HEK293 (cell line): ENCODE data around the gene ACER3.

Source experiments
- CTCF ChIA-PET: fragments of 350-600 bp; formaldehyde crosslinking; extraction: SDS; loops from one replicate; lab custom pipeline; 2021; ENCODE audit warnings: antibody characterized with exemption; lab: Yijun Ruan, JAX
- POLR2A ChIA-PET: fragments of 300-600 bp; formaldehyde crosslinking; extraction: SDS; loops from one replicate; lab custom pipeline; 2020; ENCODE audit warnings: antibody characterized with exemption, inconsistent platforms; lab: Yijun Ruan, JAX
- H3K27ac ChIP-seq: fragments of 200-500 bp; sonication (Bioruptor generic); 2 replicates; pipeline ENCODE4 v1.5.1; 2014; ENCODE audit warnings: low read depth, low read length, control low read depth, inconsistent platforms; ENCODE audit errors: extremely low read depth
- H3K36me3 ChIP-seq, 2 experiments: fragments of 200-500 bp in 1 of 2; sonication (Bioruptor generic) in 1 of 2; 1 replicate in 1 of 2; 2 replicates in 1 of 2; pipeline ENCODE4 v1.5.1; 2014 to 2017; ENCODE audit warnings: inconsistent platforms in 2 of 2, low read length in 2 of 2; ENCODE audit not compliant: control insufficient read depth in 2 of 2, insufficient read depth in 1 of 2
- H3K4me1 ChIP-seq: fragments of 200-500 bp; sonication (Bioruptor generic); 2 replicates; pipeline ENCODE4 v1.5.1; 2014; ENCODE audit warnings: mild to moderate bottlenecking, low read length, inconsistent platforms; ENCODE audit not compliant: control insufficient read depth, insufficient read depth
- H3K4me3 ChIP-seq: 2 replicates; pipeline ENCODE4 v1.5.1; 2011; ENCODE audit warnings: low read depth, mild to moderate bottlenecking, control low read depth, low read length, moderate library complexity
- H3K9me3 ChIP-seq: fragments of 200-500 bp; sonication (Bioruptor generic); 2 replicates; pipeline ENCODE4 v1.5.1; 2014; ENCODE audit warnings: low read depth, low read length, inconsistent platforms; ENCODE audit not compliant: control insufficient read depth, insufficient read depth
- KLF10 ChIP-seq: fragments of 450-650 bp; IDR thresholded peaks from 2 replicates; pipeline ENCODE4 v1.5.1; 2018; ENCODE audit warnings: missing biosample characterization, mild to moderate bottlenecking, missing genetic modification characterization
- MEIS1 ChIP-seq: sonication (generic); formaldehyde crosslinking; IDR thresholded peaks from 2 replicates; pipeline ENCODE4 v1.8.1; 2022; ENCODE audit warnings: missing genetic modification reagents, mild to moderate bottlenecking, borderline replicate concordance
- OVOL3 ChIP-seq: fragments of 450-650 bp; formaldehyde crosslinking; IDR thresholded peaks from 2 replicates; pipeline ENCODE4 v1.5.1; 2016; ENCODE audit warnings: missing biosample characterization, missing genetic modification characterization
- RBAK ChIP-seq: fragments of 450-650 bp; formaldehyde crosslinking; IDR thresholded peaks from 2 replicates; pipeline ENCODE4 v1.5.1; 2016; ENCODE audit warnings: missing biosample characterization, missing genetic modification characterization
- REPIN1 ChIP-seq: fragments of 450-650 bp; formaldehyde crosslinking; IDR thresholded peaks from 2 replicates; pipeline ENCODE4 v1.5.1; 2017; ENCODE audit warnings: missing biosample characterization, missing genetic modification characterization, low read depth
- TRIM28 ChIP-seq: IDR thresholded peaks from 2 replicates; pipeline ENCODE4 v1.6.1; 2011; ENCODE audit warnings: low read length, control low read depth, borderline replicate concordance
- ZFP41 ChIP-seq: fragments of 450-650 bp; formaldehyde crosslinking; IDR thresholded peaks from 2 replicates; pipeline ENCODE4 v1.5.1; 2016; ENCODE audit warnings: missing biosample characterization, missing genetic modification characterization, borderline replicate concordance
- ZNF112 ChIP-seq: fragments of 450-650 bp; formaldehyde crosslinking; IDR thresholded peaks from 2 replicates; pipeline ENCODE4 v1.5.0; 2017; ENCODE audit warnings: missing biosample characterization, missing genetic modification characterization
- ZNF114 ChIP-seq: fragments of 450-650 bp; formaldehyde crosslinking; IDR thresholded peaks from 2 replicates; pipeline ENCODE4 v1.5.0; 2017; ENCODE audit warnings: missing biosample characterization, missing genetic modification characterization
- ZNF214 ChIP-seq: fragments of 450-650 bp; formaldehyde crosslinking; IDR thresholded peaks from 2 replicates; pipeline ENCODE4 v1.5.1; 2017; ENCODE audit warnings: missing biosample characterization, mild to moderate bottlenecking, missing genetic modification characterization, borderline replicate concordance
- ZNF223 ChIP-seq: fragments of 450-650 bp; formaldehyde crosslinking; IDR thresholded peaks from 2 replicates; pipeline ENCODE4 v1.5.1; 2016; ENCODE audit warnings: missing biosample characterization, missing genetic modification characterization
- ZNF266 ChIP-seq: fragments of 450-650 bp; formaldehyde crosslinking; IDR thresholded peaks from 2 replicates; pipeline ENCODE4 v1.5.1; 2016; ENCODE audit warnings: missing biosample characterization, missing genetic modification characterization, low read depth
- ZNF311 ChIP-seq: fragments of 450-650 bp; formaldehyde crosslinking; IDR thresholded peaks from 2 replicates; pipeline ENCODE4 v1.5.1; 2017; ENCODE audit warnings: missing biosample characterization, missing genetic modification characterization, borderline replicate concordance
- ZNF341 ChIP-seq: fragments of 450-650 bp; formaldehyde crosslinking; IDR thresholded peaks from 2 replicates; pipeline ENCODE4; 2016; ENCODE audit warnings: low read depth, missing biosample characterization, missing genetic modification characterization
- ZNF350 ChIP-seq: fragments of 450-650 bp; formaldehyde crosslinking; IDR thresholded peaks from 2 replicates; pipeline ENCODE4 v1.5.0; 2017; ENCODE audit warnings: missing biosample characterization, mild to moderate bottlenecking, missing genetic modification characterization
- ZNF416 ChIP-seq: fragments of 450-650 bp; formaldehyde crosslinking; IDR thresholded peaks from 2 replicates; pipeline ENCODE4 v1.5.1; 2016; ENCODE audit warnings: missing biosample characterization, missing genetic modification characterization
- ZNF426 ChIP-seq: fragments of 450-650 bp; formaldehyde crosslinking; IDR thresholded peaks from 2 replicates; pipeline ENCODE4 v1.5.1; 2017; ENCODE audit warnings: missing biosample characterization, missing genetic modification characterization, mild to moderate bottlenecking, inconsistent platforms, moderate library complexity
- ZNF433 ChIP-seq: fragments of 450-650 bp; formaldehyde crosslinking; IDR thresholded peaks from 2 replicates; pipeline ENCODE4 v1.5.1; 2016; ENCODE audit warnings: missing biosample characterization, missing genetic modification characterization, low read depth
- ZNF473 ChIP-seq: fragments of 450-650 bp; formaldehyde crosslinking; IDR thresholded peaks from 2 replicates; pipeline ENCODE4 v1.5.1; 2017; ENCODE audit warnings: missing biosample characterization, missing genetic modification characterization
- ZNF510 ChIP-seq: fragments of 450-650 bp; formaldehyde crosslinking; IDR thresholded peaks from 2 replicates; pipeline ENCODE4 v1.5.1; 2018; ENCODE audit warnings: mild to moderate bottlenecking, missing genetic modification characterization, missing biosample characterization; ENCODE audit not compliant: insufficient replicate concordance
- ZNF561 ChIP-seq: fragments of 450-650 bp; IDR thresholded peaks from 2 replicates; pipeline ENCODE4 v1.5.1; 2018; ENCODE audit warnings: missing biosample characterization, missing genetic modification characterization, borderline replicate concordance
- ZNF629 ChIP-seq: fragments of 450-650 bp; formaldehyde crosslinking; IDR thresholded peaks from 2 replicates; pipeline ENCODE4 v1.5.1; 2017; ENCODE audit warnings: missing biosample characterization, missing genetic modification characterization
- ZNF654 ChIP-seq: fragments of 450-650 bp; formaldehyde crosslinking; IDR thresholded peaks from 2 replicates; pipeline ENCODE4 v1.5.1; 2016; ENCODE audit warnings: low read depth, missing biosample characterization, missing genetic modification characterization
- ZNF777 ChIP-seq: fragments of 450-650 bp; formaldehyde crosslinking; IDR thresholded peaks from 2 replicates; pipeline ENCODE4 v1.5.1; 2017; ENCODE audit warnings: missing biosample characterization, missing genetic modification characterization, borderline replicate concordance
- TF ChIP-seq, protein P1 (sequence below): fragments of 450-650 bp; formaldehyde crosslinking; IDR thresholded peaks from 2 replicates; pipeline ENCODE4 v1.5.1; 2016; ENCODE audit warnings: missing biosample characterization, missing genetic modification characterization, borderline replicate concordance
- TF ChIP-seq, protein P2 (sequence below): sonication (generic); formaldehyde crosslinking; IDR thresholded peaks from 2 replicates; pipeline ENCODE4 v1.8.1; 2022; ENCODE audit warnings: mild to moderate bottlenecking, moderate library complexity, missing genetic modification reagents
- TF ChIP-seq, protein P3 (sequence below): fragments of 450-650 bp; formaldehyde crosslinking; IDR thresholded peaks from 2 replicates; pipeline ENCODE4 v1.5.1; 2017; ENCODE audit warnings: missing biosample characterization, missing genetic modification characterization

Gene ACER3

DNA sequence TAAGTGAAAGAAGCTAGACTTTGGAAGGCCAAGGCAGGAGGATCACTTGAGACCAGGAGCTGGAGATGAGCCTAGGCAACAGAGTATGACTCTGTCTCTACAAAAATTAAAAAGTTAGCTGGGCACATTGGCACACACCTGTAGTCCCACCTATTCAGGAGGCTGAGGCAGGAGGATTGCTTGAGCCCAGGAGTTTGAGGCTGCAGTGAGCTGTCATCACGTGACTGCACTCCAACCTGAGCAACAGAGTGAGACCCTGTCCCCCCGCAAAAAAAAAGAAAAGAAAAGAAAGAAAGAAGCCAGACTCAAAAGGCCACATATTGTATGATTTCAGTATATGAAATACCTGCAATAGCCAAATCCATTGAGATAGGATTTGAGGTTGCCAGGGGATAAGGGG is 198.2 kb downstream of the ACER3 start:
- Histone ChIP-seq H3K9me3 (no peaks in the 10 kb centered on the region), H3K27ac (no peak overlapping the region), H3K36me3 (no peaks in the 10 kb centered on the region), H3K4me1 (no peaks in the 10 kb centered on the region), H3K4me3 (no peak overlapping the region)
- TF ChIP-seq ZNF629: no peak
- no peak for TF ChIP-seq ZFP41 (tag by site-specific recombination)
- TF ChIP-seq ZNF311: no peak
- no peak for TF ChIP-seq ZNF416 (tag by site-specific recombination)
- TF ChIP-seq ZNF426 (tag by site-specific recombination): no peak
- TF ChIP-seq, protein P1, sequence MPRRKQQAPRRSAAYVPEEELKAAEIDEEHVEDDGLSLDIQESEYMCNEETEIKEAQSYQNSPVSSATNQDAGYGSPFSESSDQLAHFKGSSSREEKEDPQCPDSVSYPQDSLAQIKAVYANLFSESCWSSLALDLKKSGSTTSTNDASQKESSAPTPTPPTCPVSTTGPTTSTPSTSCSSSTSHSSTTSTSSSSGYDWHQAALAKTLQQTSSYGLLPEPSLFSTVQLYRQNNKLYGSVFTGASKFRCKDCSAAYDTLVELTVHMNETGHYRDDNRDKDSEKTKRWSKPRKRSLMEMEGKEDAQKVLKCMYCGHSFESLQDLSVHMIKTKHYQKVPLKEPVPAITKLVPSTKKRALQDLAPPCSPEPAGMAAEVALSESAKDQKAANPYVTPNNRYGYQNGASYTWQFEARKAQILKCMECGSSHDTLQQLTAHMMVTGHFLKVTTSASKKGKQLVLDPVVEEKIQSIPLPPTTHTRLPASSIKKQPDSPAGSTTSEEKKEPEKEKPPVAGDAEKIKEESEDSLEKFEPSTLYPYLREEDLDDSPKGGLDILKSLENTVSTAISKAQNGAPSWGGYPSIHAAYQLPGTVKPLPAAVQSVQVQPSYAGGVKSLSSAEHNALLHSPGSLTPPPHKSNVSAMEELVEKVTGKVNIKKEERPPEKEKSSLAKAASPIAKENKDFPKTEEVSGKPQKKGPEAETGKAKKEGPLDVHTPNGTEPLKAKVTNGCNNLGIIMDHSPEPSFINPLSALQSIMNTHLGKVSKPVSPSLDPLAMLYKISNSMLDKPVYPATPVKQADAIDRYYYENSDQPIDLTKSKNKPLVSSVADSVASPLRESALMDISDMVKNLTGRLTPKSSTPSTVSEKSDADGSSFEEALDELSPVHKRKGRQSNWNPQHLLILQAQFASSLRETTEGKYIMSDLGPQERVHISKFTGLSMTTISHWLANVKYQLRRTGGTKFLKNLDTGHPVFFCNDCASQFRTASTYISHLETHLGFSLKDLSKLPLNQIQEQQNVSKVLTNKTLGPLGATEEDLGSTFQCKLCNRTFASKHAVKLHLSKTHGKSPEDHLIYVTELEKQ (tag by site-specific recombination): no peak
- TF ChIP-seq ZNF266: no peak
- no peak for TF ChIP-seq ZNF473 (tag by site-specific recombination)
- no peak for TF ChIP-seq ZNF654 (tag by site-specific recombination)
- TF ChIP-seq ZNF350 (tag by site-specific recombination): no peak
- ChIA-PET CTCF (interaction anchor here (0.8 kb wide), 1 partner anchor 33 kb away, joined by 3 read pairs; no protein-coding TSS in a partner anchor), POLR2A (no interaction called here)

DNA sequence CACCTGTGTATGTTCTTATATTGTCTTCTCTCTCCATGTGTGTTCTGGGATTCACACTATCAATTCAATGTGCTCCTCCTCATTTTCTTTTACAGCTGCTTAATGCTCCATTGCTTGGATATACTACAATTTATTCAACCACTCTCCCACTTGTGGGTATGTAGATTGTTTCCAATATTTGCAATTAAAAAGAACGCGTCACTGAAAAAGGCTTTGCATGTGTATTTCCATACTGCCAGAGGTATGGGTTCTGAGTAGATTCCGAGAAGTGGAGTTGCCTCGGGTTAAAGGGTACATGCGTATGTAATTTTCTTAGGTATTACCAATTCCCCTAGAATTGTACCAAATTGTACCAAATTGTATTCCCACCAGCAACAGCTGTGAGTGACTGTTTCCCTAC is 199.1 kb downstream of the ACER3 start:
- Histone ChIP-seq H3K9me3 (no peaks in the 10 kb centered on the region), H3K36me3 (no peaks in the 10 kb centered on the region), H3K27ac (no peak overlapping the region), H3K4me1 (no peaks in the 10 kb centered on the region)
- CTCF ChIA-PET: no interaction called here
- TF ChIP-seq MEIS1 (CRISPR knock-in tag): no peak
- no peak for TF ChIP-seq ZNF561 (tag by site-specific recombination)
- no peak for TF ChIP-seq KLF10 (tag by site-specific recombination)
- TF ChIP-seq, all 188 proteins: peak for 0
- POLR2A ChIA-PET: no interaction called here
- no peak overlapping the region for H3K4me3 ChIP-seq

DNA sequence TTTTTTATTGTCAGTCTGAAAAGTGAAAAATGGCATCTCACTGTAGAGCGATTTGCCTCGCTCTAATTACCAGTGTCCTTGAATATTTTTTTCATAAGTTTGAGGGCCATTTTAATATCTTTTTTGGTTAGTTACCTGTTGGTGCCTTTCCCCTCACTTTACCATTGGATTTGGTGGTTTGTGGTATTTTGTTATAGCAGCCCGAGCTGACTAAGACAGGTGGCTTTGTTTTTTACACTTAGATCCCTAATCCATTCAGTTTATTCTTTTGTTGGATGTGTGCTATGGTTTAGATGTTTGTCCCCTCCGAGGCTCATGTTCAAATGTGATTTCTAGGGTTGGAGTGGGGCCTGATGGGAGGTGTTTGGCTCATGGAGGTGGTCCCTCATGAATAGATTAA is 199.5 kb downstream of the ACER3 start:
- no peak overlapping the region for H3K4me3 ChIP-seq
- H3K27ac ChIP-seq: no peak overlapping the region
- H3K9me3 ChIP-seq: no peaks in the 10 kb centered on the region
- no peaks in the 10 kb centered on the region for H3K36me3 ChIP-seq
- ChIA-PET CTCF (interaction anchor here (1.1 to 1.2 kb wide), 2 partner anchors 33 to 67 kb away, joined by 3 read pairs; partner anchors contain the start of gene MYO7A), POLR2A (no interaction called here)
- H3K4me1 ChIP-seq: no peaks in the 10 kb centered on the region
- TF ChIP-seq ZNF223 (tag by site-specific recombination) (no peak), ZNF777 (tag by site-specific recombination) (no peak), ZNF433 (no peak), ZNF112 (tag by site-specific recombination) (no peak), ZNF510 (tag by site-specific recombination) (no peak), RBAK (tag by site-specific recombination) (no peak), OVOL3 (no peak), ZNF214 (tag by site-specific recombination) (no peak), REPIN1 (tag by site-specific recombination) (no peak), TRIM28 (no peak), ZNF341 (tag by site-specific recombination) (no peak), ZNF114 (tag by site-specific recombination) (no peak)
- TF ChIP-seq, protein P2, sequence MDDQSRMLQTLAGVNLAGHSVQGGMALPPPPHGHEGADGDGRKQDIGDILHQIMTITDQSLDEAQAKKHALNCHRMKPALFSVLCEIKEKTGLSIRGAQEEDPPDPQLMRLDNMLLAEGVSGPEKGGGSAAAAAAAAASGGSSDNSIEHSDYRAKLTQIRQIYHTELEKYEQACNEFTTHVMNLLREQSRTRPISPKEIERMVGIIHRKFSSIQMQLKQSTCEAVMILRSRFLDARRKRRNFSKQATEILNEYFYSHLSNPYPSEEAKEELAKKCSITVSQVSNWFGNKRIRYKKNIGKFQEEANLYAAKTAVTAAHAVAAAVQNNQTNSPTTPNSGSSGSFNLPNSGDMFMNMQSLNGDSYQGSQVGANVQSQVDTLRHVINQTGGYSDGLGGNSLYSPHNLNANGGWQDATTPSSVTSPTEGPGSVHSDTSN: no peak
- TF ChIP-seq, protein P3, sequence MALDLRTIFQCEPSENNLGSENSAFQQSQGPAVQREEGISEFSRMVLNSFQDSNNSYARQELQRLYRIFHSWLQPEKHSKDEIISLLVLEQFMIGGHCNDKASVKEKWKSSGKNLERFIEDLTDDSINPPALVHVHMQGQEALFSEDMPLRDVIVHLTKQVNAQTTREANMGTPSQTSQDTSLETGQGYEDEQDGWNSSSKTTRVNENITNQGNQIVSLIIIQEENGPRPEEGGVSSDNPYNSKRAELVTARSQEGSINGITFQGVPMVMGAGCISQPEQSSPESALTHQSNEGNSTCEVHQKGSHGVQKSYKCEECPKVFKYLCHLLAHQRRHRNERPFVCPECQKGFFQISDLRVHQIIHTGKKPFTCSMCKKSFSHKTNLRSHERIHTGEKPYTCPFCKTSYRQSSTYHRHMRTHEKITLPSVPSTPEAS: no peak
